ENCODE data around the gene RGS7. TPM values are rescaled to one million over a fixed set of nuclear protein-coding genes. Genes with fewer than 3 reads are reported as not detected.

RGS7 gene
- total RNA-seq, 1 experiment from 2014 or later, result 1.5 TPM

GRCh38 chr1:241079459-241079858 is 277.5 kb downstream of the RGS7 start:
- DNase-seq, result no peak

More at GRCh38 chr1:241079459-241079858, 277.5 kb downstream of the RGS7 start:
- Histone ChIP-seq H3K4me2 (ENCODE audit: insufficient read depth, insufficient read length, low read length) (no peak overlapping the region), H4K20me1 (ENCODE audit: control insufficient read depth, insufficient read depth, insufficient read length) (no peaks in the 10 kb centered on the region), H3K4ac (ENCODE audit: low read depth, low read length) (no peak overlapping the region), H3K79me2 (ENCODE audit: insufficient read depth, low read length) (no peaks in the 10 kb centered on the region), H3K56ac (ENCODE audit: insufficient read length, low read depth, low read length) (no peak overlapping the region), H2BK120ac (ENCODE audit: low read depth, low read length, poor library complexity, severe bottlenecking) (no peak overlapping the region), H3K27ac (ENCODE audit: insufficient read length, low read depth, low read length) (no peak overlapping the region), H3K9me3 (ENCODE audit: control insufficient read depth, low read depth, low read length) (no peaks in the 10 kb centered on the region), H2AK5ac (ENCODE audit: insufficient read length, low read length) (no peak overlapping the region), H3K23me2 (ENCODE audit: insufficient read length, low read depth, low read length, poor library complexity, severe bottlenecking) (no peaks in the 10 kb centered on the region), H4K91ac (ENCODE audit: insufficient read length, low read depth, low read length) (no peak overlapping the region), H3K4me1 (ENCODE audit: insufficient read depth, low read length) (no peaks in the 10 kb centered on the region; the same call in 1 of the 2 replicates), H2BK5ac (ENCODE audit: insufficient read length, low read length) (no peak overlapping the region), H3K23ac (ENCODE audit: insufficient read length, low read depth, low read length) (no peak overlapping the region), H3K9ac (ENCODE audit: extremely low read depth, insufficient read length, low read length) (no peak overlapping the region), H3K27me3 (ENCODE audit: insufficient read depth, low read length) (no peaks in the 10 kb centered on the region), H4K8ac (replicated peaks; ENCODE audit: insufficient read length, low read depth, low read length) (no peak overlapping the region), H3T11ph (ENCODE audit: low read length) (no peak overlapping the region), H2BK20ac (ENCODE audit: low read depth, low read length, poor library complexity, severe bottlenecking) (no peak overlapping the region), H4K5ac (ENCODE audit: insufficient read length, low read depth, low read length) (no peak overlapping the region), H2BK15ac (ENCODE audit: low read depth, low read length) (no peak overlapping the region), H3K14ac (ENCODE audit: insufficient read depth, low read length) (no peak overlapping the region), H3K79me1 (ENCODE audit: insufficient read depth, low read depth, low read length, poor library complexity, severe bottlenecking) (no peaks in the 10 kb centered on the region), H3K18ac (ENCODE audit: insufficient read length, low read depth, low read length) (no peak overlapping the region), H2AFZ (ENCODE audit: low read length) (no peak overlapping the region), H2BK12ac (ENCODE audit: insufficient read length, low read depth, low read length) (no peak overlapping the region)
- Mint-ChIP-seq H3K36me3 (ENCODE audit: insufficient read depth in 1 of 3, low read depth in 3 of 3) (no peaks in the 10 kb centered on the region), H3K27me3 (ENCODE audit: low read depth) (no peaks in the 10 kb centered on the region), H3K4me1 (peaks cover 14 to 16% of the 10 kb centered on the region in 2 experiments), H3K9me3 (no peaks in the 10 kb centered on the region), H3K27ac (0 out of 7 replicates have a peak overlapping the region, but pooled peaks of 1 of the 3 experiments have one; percentile 12), H3K4me3 (no peak overlapping the region)
- no peak for TF ChIP-seq CTCF (conservative IDR thresholded peaks at IDR 0.05)
- WGBS (ENCODE audit: extremely low coverage, insufficient read length, low lambda C conversion rate), result no CpG with 5 or more reads among the region's 1 CpG
